ENCODE measurements around the gene RMDN3.

The RMDN3 gene

DNA sequence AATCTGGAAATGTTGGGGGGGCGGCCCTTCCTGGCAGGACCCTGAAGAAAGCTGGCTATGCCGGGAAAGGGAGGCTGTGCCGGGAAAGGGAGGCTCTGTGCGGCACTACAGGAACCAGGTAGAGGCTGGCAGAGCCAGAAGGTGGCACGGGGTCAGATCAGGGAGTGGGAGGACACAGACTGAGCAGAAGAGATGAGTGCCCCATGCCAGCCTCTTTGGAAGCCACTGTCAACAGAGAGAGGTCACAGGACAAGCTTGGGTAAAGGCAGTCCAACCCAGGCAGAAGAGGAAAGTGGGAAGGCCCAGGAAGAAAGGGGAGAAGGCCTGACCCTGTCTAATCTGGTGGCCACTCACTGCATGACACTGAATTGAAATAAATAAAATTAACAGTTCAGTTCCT lies 16.2 kb upstream of the RMDN3 start:
- DNase-seq: no peak

DNA sequence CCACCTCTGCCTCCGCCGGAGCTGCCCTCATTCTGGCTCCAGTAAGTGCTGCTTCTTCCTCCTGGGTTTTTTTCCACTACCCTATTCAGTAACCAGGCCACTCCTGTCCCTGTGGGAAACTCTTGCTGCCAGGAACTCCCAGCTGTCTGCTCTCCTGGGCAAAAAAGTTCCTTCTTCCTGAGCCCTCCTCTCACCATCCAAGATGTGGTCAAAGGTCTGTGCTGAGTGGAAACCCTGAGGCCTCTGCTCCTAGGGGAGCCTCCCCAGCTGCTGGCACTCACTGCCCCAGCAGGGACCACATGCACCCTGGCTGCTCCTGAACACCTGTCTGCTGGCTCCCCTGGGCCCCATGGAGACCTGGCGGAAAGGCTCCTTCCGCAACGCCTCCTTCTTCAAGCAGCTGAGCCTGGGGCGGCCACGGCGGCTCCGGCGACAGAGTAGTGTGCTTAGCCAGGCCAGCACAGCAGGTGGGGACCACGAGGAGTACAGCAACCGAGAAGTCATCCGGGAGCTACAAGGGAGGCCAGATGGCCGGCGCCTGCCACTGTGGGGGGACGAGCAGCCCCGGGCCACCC lies 15.2 kb upstream of the RMDN3 start:
- peak; percentile 43 for DNase-seq

DNA sequence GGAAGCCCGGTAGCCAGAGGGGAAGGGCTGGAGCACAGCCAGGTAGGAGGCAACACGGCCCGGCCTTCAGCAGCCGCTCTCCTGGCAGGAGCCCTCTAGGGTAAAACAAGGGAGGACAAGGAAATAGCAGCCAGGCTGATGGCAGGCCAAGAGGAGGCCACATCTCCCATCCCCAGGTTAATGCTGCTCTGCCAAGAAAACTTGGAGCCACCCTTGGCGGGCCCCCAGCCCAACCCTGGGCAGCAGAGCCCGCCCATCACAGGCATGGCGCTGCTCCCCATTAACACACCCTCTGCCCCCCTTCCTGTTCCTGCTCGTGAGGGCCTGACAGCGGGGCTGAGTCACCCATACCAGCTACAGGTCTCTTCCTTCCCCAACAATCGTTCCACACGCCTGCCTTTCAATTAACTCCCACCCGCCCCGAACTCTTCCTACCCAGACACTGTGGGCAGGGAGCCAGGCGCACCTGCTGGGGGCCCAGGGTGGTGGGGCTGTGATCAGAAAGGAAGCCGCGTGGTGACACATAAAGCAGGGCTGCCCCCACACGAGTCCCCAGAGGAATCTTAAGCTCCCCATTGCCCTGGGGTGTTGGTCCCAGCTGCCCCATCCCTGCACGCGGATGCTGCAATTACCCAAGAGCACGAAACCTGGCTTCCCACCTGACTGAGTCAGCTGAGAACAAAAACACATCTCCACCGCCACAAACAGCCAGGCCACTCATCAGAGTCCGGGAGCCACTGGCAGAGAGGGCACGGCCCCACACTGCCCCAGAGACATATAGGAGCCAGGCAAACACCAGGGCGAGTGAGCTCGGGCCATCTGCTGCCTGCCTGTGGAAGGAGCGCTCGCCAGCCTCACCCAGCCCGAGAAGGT lies 14.5 kb upstream of the RMDN3 start, which contains the start of gene C15orf62:
C15orf62 (plus strand) TSS at position 707 of the 873 bp plus-strand sequence. CDS start 516 bp downstream, outside the sequence.
- peak; percentile 65 for DNase-seq

DNA sequence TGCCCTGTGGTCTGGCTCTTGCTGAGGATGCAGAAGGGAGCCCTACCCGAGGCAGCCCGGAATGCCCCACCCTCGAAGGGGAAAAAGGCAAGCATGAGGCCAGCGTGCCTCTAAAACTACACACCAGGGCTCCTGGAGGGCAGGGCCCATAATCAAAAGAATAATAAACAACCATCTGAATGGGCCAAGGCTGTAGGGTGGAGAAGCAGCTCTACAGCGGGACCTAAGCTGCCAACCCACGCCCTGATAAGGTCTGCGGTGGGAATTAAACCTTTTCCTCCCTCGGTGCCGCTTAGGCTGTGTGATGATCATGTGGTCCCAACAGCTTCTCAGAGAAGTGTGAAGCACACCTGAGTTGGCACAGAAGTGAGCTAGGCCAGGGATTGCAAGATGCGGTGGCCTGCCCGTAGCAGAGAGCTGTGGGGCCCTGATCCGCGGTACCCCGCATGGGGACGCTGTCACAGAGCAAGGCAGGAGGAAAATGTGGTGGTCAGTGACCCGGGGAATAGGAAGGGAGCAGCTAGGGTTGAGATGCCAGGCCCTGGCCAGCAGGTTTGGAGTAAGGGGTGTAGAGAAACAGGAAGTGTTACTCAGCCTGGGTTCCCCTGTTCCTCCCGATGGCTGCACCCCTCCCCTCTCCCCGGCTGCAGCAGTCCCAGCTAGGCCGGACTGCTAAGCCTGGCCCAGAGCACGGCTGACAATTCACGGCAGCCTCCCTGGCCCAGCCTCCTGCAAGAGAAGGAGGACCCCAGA lies 13.6 kb upstream of the RMDN3 start:
- no peak for DNase-seq

DNA sequence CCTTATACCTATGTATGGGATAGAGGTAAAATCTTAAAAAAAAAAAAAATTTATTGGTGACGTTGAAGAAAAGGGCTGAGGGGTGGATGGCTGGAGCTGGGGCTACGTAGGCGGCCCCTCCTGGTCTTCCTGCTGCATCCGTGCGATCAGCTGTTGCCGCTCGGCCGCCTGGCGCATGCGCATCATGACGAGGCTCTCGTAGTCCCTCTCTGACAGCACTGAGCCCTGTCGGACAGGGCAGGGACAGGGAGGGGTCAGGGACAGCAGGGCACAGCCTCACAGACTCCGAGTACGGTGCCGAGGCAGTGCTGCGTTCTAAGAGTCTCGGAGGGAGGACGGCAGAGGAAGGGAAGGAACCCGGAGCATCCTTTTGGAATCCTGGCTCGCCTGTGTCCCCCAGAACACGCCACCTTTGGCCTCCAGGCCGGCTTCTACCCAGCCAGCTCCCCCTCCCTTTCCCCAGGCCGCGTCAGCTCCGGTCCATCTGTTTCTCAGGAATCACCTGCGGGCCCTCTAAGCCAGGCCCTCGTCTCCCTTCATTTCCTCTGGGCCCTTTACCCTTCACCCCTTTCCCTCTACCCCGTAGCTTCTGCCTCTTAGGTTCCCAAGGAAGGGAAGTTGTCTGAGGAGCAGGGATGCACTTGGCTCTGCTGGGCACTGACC lies 12.9 kb upstream of the RMDN3 start:
- DNase-seq: no peak

DNA sequence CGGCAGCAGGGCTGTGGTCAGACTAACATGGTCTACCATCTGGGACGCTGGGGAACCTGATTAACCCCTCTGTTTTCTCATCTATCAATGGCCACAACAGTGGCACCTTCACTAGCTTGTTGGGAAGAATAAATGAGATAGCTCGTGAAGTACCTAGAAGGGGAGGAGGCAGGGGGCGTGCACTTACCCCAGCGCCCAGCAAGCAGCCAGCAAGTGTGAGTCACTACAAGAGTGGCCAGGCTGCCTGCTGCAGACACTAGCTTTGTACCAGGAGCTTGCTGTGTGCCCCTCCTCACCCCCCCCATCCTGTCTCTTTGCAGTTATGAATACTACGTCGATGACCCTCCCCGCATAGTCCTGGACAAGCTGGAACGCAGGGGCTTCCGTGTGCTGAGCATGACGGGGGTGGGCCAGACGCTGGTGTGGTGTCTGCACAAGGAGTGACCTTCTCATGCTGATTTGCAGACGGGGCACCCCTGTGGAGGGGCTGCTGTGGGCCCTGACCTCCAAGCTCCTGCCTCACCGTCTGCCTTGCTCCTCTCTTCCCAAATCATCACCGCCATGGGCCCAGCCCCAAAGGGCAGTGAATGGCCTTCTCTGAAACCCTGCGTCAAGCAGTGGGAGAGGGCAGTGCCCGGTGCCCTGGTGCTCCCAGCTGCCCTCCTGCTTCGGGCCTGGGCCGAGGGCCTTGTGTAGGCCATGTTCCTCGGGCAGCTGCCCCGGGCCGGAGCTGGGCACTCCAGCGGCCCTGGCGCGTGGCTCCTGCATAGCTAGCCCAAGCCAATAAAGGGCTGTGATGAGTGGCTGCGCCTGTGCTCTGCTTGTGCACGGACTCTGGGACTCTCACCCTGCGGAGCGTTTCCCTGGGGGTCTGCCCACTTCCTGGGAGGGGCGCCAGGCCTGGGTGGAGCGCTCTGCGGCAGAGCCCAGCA lies 12.1 kb upstream of the RMDN3 start:
- no peak for DNase-seq

DNA sequence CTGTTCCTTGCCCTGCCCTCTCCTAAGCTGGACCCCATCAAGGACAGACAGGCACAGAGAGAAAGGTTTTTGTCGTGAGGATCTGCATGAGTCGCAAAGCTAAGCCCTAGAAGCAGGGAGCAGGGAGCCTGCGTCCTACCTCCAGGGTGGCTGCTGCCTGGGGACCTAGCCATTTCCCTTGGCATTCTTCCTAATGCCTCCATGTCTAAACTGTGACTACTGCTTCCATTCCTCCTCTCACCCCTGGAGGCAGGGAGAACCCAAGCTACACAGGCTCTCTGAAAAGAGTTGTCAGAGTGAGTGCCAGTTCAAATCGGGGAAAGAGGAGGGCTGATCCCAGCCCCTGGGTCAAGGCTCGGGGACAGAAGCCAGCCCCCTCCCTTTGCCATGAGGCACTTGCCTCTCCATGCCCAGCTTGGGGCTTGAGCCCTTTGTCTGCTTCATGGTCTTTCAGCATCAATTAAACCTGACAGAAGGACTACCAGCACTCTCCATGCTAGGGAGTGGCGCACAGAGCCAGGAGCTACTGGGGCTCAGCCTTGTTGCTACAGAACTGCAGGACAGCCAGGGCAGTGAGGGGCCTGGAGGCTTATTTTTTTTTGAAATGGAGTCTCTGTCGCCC lies 11.3 kb upstream of the RMDN3 start:
- DNase-seq: no peak

DNA sequence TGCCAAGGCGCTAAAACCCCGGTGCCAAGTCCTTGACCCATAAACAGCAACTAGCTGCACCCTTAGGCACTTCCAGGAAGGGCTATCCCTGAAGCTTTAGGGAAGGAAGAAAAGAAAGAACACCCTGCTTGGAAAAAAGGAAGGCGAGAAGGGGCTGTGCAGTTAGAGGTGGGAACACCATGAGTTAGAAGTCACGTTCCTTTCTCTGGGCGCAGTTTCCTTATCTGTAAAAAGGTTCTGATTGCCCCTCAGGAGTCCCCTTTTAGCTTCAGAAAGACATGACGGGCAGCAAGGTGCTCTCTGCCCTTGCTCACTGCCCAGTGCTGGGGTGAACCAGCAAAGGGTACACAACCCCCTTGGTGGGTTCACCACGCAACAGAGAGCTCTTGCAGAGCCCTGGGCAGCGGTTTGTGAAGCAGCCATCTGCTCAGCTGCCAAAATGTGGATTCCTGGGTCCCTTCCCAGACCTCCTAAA lies 9.6 kb upstream of the RMDN3 start:
- DNase-seq: no peak

DNA sequence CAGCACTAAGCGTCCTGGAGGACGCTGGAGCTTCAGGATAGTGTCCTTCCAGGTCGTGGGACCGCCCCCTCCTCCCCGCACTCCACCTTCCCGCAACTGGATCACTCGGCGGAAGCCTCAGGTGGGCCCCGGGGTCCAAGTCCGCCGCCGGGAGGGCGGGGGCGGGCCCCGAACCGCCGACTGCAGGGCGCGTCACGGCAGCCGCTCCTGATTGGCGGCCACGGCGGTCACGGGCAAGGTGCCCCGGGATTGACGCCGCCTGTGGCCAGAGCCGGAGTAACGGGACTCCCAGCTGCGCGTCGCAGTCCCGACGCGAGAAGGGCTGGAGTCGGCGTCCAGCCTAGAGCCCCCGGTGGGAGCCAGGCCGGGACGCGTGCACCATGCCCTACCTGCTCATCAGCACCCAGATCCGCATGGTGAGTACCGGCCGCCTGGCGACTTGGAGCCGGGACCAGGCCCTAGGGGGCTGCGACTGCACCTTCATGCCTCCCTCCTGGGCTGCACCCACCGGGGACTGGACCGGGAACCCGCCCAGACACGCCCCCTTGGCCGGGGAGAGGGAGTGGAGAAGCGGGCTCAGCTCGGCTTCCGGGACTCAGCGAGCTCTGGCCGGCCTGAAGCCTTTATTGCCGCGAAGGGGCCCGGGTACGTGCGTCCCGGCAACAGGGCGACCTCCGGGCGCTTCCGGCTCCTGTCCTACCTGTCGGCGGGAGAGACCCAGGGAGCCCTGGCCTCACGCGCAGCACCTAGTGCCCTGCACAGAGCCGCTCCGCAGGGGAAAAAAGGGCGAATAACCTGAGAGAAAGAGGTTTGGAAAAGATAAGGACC lies 9.0 kb upstream of the RMDN3 start, which contains the start of gene GCHFR:
GCHFR (plus strand) TSS at position 268 of the 828 bp plus-strand sequence; CDS start at position 381, 113 bp downstream.
- peak; percentile 86 for DNase-seq

DNA sequence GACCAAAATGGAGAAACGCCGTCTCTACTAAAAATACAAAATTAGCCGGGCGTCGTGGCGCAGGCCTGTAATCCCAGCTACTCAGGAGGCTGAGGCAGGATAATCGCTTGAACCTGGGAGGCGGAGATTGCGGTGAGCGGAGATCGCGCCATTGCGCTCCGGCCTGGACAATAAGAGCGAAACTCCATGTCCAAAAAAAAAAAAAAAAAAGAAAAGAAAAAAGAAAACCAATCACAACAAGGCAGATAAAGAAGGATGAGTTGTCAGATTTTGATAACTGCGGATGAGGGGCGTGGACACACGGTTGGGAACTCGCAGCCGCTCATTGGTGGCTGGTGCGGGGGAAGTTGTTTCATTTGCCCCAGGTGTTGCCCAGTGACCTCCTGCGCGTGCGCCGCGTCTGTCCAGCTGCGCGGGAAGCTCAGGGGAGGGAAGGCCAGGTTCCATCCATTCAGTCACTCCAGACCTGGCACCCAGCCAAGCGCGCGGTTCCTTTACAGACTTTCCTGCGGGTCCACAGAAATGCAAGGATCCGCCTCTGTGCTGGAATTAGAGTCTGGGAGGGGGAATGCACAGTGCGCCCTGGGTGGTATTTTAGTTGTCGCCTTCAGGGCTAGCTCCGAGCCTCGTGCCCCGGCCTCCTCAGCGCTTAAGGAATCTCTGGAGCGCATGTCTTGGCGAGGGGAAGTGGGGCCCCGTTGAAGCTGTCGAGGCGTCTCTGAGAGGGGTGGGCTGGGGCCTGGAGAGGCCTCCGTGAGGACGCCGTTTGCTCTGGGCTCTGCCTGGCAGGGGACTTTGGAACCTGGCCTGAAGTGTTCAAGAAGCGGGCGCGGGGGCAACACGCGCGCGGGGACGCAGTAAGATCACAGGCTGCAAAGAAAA lies 8.1 kb upstream of the RMDN3 start:
- peak; percentile 86 for DNase-seq

DNA sequence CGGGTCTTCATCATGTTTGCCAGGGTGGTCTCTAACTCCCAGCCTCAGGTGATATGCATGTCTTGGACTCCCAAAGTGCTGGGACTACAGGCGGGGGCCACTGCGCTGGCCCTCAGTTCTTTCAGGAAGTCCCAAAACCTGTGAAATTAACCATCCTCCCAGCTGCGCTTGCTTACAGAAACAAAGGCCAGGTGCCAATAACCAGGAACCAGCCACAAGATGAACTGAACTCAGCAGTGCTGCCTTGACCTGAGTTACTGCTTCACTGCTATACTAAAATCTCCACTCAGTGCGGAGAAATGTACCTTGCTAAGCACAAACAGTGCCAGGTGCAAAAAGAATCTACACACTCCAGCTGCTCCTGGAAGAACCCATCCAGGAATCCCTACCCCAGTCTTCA lies 4.9 kb upstream of the RMDN3 start:
- DNase-seq: no peak

DNA sequence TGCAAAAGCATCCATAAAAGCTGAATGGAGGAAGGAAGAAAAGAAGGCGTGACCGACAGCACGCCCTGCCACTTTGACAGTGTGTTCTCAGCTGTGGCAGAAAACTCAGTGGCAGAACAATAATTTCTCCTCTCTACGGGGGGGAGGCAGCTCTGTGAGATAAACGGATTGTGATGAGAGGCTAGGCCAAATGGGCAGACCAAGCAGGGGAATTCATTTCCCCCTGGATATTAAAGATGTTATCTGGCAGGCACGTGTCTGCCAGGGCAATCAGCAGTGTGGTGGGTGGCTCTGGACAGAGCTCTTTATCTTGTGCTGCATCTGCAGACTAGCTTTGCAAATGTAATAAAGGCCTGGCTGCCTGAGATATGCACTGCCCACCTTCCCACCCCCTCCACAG lies 1.9 kb upstream of the RMDN3 start:
- DNase-seq: no peak

DNA sequence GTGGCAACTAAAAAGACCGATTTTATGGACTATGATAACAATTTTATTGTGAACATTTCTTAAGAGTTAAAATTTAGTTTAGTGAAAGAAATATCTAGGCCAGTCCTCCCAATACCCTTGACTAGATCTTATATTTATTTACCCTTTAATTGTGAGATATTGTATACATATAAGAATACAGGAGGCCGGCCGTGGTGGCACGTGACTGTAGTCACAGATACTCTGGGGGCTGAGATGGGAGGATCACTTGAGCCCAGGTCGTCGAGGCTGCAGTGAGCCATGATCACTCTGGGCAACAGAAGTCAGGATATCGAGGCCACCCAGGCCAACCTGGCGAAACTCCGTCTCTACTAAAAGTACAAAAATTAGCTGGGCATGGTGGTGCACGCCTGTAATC lies 756 bp upstream of the RMDN3 start:
- DNase-seq: no peak

DNA sequence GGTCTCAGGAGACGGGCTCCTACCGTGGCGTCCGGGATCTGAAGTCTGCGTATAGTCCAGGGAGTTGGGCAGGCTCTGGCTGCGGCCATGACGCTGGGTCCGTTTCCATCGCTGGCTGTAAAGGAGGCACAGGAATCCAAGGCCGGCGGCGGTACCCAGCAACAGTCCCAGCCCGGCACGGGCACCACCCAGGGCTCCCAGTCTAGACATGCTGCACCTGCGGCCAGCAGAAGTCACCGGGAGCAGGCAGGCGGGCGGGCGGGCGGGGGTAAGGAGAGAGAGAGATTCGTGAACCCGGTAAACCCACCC lies 526 bp downstream of the RMDN3 start:
- DNase-seq: no peak

DNA sequence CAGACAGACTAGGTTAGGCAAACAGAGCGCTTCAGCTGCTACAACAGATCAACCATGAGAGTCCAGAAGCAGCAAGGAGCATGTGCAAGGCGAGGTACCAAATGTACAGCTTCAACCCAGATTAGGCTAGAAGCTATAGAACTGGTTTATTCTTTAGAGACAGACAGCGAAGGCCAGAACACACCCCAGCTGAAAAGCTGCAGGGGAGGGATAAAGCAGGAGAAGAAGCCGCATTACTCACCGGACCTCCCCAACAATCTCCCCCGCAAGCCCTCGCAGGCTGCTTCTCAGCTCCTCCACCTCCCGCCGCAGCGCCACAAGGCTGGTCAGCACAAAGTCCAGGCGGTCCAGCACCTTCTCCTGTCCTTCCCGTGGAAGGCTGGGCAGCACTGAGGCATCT lies 3.3 kb downstream of the RMDN3 start:
- no peak for DNase-seq

DNA sequence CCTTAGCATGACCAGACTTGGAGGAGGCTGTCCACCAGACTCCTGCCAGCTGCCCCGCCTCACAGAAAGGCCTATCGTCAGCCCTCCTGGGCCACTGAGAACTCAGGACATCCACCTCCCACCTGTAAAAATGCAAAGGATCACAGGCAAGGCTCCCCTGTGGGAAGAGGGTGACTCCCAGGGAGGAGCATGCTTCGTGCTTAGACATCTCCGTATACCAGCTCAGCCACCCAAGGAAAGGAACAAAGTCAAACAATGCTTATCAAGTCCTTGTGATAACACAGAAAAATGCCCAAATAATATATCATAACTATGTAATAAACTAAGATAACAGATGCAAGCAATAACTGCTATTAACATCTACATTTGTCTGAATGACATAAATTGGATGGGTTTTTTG lies 4.2 kb downstream of the RMDN3 start:
- no peak for DNase-seq

DNA sequence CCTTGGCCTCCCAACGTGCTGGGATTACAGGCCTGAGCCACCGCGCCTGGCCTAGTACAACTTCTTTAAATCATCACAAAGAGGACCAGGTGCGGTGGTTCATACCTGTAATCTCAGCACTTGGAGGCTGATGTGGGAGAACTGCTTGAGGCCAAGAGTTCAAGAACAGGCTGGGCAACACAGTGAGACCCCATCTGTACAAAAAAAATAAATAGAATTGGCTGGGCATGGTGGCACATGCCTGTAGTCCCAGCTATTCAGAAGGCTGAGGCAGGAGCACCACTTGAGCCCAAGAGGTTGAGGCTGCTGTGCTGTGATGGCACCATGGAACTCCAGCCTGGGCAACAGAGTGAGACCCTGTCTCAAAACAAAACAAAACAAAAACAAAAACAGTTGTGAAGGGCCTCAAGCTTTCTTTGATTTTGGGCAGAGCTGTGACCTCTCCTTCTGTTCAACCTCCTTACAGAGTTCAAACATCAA lies 5.9 kb downstream of the RMDN3 start:
- DNase-seq: no peak

DNA sequence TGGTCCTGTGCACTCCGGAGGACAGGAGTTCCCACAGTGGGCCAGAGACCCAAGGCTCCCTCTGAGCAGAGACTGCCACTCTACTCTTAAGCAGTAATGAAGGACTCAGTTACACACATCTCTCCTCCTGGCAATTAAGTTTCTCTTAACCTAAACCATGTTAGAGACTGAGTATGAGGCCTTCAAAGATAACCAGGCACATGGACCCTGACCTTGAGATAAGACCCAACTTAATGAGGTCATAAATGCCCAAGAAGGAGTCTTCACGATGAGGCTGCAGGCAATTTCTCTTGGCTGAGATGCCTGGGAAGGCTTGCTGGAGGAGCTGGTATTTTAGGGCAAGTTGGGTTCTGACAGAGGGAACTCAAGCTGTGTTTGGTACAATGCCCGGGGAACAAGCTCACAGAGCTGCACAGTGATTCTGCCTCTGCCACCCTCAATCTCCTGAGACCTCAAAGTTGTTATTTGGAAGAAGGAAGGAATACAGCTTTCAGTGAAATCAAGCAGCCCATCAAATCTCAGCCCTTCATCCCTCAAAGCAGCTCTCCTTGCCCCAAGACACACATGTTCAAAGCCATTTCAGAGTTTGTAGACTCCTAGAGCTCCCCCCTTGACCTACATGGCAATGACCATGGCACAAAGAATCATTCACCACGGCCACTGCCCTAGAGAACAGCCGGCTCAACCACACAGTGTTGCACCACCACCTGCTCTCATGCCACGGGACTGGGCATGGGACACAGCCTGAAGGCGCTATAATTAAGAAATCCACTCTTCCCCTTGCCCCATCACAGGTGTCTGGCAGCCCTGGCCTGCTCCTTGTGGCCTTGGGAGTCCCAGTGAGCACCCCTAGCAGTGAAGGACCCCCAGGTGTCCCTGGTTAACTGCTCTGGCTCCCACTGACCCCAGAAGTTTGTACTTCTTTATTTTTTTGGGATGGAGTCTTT lies 7.1 kb downstream of the RMDN3 start:
- no peak for DNase-seq

All from right hindlimb (tissue), 1 donor.